NCI-H226 (cell line): Measurements from ENCODE around the gene RASA4B.
A peak's percentile ranks its signal among the peaks of the same experiment; 100 is the strongest.
"Not testable (repeated sequence)": the region's sequence is repeated elsewhere in the genome, so short reads cannot be mapped to it uniquely, and the experiment has no call there.

Experiments used
- DNase-seq: peaks from one replicate; pipeline ENCODE4 v3.0.0-alpha.2; 2015

The RASA4B gene

DNA sequence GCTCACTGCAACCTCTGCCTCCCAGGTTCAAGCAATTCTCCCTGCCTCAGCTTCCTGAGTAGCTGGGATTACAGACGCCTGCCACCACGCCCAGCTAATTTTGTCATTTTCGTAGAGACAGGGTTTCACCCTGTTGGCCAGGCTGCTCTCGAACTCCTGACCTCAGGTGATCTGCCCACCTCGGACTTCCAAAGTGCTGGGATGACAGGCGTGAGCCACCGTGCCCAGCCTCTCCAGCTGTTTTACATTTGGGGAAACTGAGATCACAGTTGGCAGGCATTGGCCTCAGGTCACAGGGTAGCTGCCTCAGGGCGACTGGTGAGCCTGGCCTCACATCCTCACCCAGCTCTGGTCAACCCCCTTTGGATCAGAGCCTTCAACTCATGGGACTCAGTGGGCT, 7.0 kb downstream of the RASA4B start:
- not testable (repeated sequence) for DNase-seq

GRCh38 chr7:102507410-102508088, 10.0 kb downstream of the RASA4B start:
- DNase-seq: not testable (repeated sequence)

GRCh38 chr7:102505298-102506185, 12.0 kb downstream of the RASA4B start:
- not testable (repeated sequence) for DNase-seq

DNA sequence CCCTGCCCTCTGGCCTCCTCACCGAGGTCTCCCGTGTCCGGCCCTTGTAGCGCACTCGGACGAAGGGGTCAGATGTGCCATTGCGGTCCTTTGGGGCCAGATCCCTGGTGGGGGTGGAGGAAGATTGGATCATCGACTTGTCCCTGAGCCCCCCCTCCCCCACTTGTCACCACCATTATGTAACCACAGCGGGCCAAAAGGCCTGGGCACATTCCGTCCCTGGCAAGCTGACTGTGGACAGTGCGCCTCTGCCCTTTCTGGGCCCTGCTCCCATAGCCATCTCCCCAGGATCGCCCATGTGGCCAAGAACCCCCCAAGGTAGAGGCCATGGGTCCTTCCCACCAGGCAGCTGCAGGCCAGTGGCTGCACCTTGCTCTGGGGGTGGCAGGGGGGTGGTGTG, 14.4 kb downstream of the RASA4B start:
- DNase-seq: not testable (repeated sequence)

- not testable (repeated sequence) for DNase-seq
These were observed 19.3 kb downstream of the RASA4B start for GRCh38 chr7:102498321-102498720.

GRCh38 chr7:102497308-102497707, 20.3 kb downstream of the RASA4B start:
- not testable (repeated sequence) for DNase-seq

- not testable (repeated sequence) for DNase-seq
These were observed 20.7 kb downstream of the RASA4B start for GRCh38 chr7:102496861-102497260.

- not testable (repeated sequence) for DNase-seq
These were observed 23.0 kb downstream of the RASA4B start for GRCh38 chr7:102494473-102495149.

GRCh38 chr7:102494026-102494425, 23.6 kb downstream of the RASA4B start:
- not testable (repeated sequence) for DNase-seq

DNA sequence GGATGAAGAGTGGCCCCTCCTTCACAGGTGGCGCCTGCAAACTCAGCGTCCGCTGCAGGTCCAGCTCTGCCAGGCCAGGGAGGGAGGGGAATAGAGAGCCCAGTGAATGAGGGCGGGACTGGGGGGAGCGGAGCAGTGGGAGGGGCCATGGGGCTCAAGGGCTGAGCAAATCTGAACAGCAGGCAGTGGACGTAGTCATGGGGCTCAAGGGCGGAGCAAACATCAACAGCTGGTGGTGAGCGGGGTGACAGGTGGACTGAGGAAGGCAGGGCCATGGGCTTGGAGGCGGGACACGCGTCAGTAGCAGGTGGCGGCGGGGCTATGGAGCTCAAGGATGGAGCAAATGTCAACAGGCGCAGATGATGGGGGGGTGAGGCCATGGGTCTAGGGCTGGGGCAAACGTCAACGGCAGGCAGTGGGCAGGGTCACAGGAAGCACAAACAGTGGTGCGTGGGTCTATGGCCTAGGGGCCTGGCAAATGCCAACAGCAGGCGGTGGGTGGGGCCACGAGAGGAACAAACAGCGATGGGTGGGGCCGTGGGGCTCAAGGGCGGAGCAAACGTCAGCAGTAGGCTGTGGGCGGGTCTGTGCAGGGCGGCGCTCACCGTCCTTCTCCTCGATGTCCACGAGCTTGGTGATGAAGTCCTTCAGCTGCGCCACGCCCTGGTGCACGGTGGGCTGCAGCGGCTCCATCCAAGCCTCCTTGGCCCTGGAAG, 24.2 kb downstream of the RASA4B start:
- DNase-seq: not testable (repeated sequence)

DNA sequence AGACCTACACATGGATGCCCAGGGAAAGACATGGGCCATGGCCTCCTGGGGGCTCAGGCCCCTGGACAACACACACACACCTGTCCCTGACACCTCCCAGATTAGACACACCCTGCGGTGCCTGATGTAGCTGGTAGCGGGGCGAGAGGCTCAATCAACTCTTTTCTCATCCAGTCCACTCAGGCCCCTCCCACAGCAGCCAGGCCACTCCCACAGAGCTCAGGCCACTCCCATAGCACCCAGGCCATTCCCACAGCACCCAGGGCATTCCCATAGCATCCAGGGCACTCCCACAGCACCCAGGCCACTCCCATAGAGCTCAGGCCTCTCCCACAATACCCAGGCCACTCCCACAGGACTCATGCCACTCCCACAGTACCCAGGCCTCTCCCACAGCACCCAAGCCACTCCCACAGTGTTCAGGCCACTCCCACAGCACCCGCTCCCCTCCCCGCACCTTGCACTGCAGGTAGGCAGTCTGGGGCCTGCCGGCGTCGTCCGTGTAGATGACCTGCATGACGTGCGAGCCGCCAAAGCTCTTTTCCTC, 27.0 kb downstream of the RASA4B start:
- DNase-seq: not testable (repeated sequence)

DNA sequence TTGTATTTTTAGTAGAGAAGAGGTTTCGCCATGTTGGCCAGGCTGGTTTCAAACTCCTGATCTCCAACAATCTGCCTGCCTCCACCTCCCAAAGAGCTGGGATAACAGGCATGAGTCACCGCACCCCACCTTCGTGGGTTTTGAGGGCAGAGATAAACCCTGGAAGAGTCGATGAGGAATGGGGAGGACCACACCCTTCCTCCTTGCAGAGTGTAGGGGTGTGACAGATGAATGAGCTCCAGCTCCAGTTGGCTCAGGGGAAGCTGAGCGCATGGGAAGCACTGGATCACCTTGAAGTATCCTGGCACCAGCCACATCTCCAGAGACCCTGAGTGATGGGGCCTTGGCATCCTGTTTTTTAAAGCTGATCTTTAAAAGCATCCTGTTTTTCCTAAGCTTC, 33.3 kb downstream of the RASA4B start:
- DNase-seq: not testable (repeated sequence)

- DNase-seq: not testable (repeated sequence)
These were observed 35.6 kb downstream of the RASA4B start for GRCh38 chr7:102481962-102482361.

- DNase-seq: not testable (repeated sequence)
These were observed 37.5 kb downstream of the RASA4B start for GRCh38 chr7:102479982-102480637.

DNA sequence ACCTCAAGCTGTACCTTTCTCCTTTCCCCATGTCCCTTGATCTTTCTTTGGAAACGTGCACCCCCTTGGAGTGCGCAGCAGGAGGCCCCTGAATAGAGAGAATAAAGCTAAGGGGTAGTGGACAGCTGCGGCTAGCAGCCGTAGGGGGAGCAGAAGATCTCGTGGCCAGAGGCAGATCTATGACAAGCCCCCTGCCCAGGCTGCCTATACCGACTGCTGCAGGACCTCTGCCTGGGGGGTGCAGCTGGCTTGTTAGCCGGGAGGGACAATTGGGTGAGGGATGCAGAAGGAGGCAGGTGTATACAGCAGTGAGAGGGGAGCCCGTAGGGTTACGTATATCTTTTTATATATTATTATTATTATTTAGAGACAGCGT, 38.4 kb downstream of the RASA4B start:
- DNase-seq: not testable (repeated sequence)

DNA sequence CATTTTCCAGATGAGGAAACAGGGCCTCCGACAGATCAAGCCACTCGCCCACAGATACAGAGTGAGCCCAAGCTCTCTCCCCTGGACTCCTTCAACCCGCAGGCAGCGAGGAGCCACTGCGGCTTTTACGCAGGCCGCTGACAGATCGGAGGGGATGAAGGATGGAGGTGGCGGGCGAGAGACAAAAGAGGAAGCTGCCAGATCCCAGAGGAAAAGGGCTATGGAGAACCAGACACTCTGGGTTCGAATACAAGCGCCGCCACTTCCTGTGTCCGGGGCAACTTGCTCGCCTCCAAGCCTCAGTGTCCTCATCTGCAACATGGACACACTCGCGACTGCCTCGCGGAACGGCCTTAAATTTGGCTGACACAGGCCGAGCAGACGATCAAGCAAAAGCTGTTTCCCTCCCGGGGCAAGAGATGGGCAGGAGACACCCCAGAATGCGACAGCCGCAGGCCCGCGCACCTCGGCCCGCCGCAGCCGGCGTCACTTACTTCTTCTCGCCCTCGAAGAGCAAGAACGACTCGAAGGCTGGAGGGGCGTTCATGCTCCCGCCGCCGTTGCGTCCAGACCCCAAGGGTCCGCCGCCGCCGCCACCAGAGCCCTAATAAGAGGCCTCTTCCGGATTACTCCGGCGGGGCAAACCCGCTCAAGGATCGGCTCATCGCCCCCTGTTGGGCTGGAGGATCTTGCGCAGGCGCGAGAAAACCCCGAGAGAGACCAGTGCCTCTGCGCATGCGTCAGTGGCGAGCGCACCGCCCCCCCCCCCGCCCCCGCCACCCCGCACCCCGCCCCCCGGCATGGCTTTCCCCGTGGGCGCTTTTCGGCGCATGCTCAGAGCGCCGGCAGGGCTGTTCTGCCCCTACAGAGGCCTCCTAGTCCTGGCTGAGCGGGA, 39.0 kb downstream of the RASA4B start, which contains the start of gene POLR2J:
POLR2J (minus strand) TSS at position 609 of the 895 bp plus-strand sequence; CDS start at position 547, 62 bp downstream.
- DNase-seq: peak; percentile 38

GRCh38 chr7:102474736-102475435, 42.7 kb downstream of the RASA4B start:
- not testable (repeated sequence) for DNase-seq

- DNase-seq: not testable (repeated sequence)
These were observed 43.5 kb downstream of the RASA4B start for GRCh38 chr7:102474116-102474515.

- no peak for DNase-seq
These were observed 44.1 kb downstream of the RASA4B start for GRCh38 chr7:102473271-102473991.
